CD4-positive, alpha-beta memory T cell (primary cell): ENCODE results near the gene RHOXF2. TPM values are rescaled to one million over a fixed set of nuclear protein-coding genes. Genes with fewer than 3 reads are reported as not detected.
A peak's percentile ranks its signal among the peaks of the same experiment; 100 is the strongest.

Source experiments
- CTCF ChIA-PET: fragments of 350-600 bp; sonication (Branson Sonifier 250); formaldehyde crosslinking; loops from one replicate; lab custom pipeline; 2021; ENCODE audit warnings: inconsistent platforms; ENCODE audit not compliant: partially characterized antibody; lab: Charles Lee
- POLR2A ChIA-PET: fragments of 350-600 bp; sonication (Branson Sonifier 250); formaldehyde crosslinking; loops from one replicate; lab custom pipeline; 2021; ENCODE audit not compliant: partially characterized antibody; lab: Charles Lee
- DNase-seq, 5 donors: peaks; one replicate each; pipeline versions ENCODE4 v3.0.0 to v3.0.0-alpha.2; 2020 to 2022; ENCODE audit warnings: mixed read lengths in 1 of 5
- H3K27ac ChIP-seq: one replicate; pipeline ENCODE4 v1.7.0; 2013; ENCODE audit warnings: low read depth, low read length
- H3K27me3 ChIP-seq: 2 replicates; pipeline ENCODE4 v1.7.0; 2013; ENCODE audit warnings: mild to moderate bottlenecking, low read length, moderate library complexity; ENCODE audit not compliant: insufficient read depth
- H3K36me3 ChIP-seq: 2 replicates; pipeline ENCODE4 v1.7.0; 2013; ENCODE audit warnings: mild to moderate bottlenecking, low read length, moderate library complexity; ENCODE audit not compliant: insufficient read depth
- H3K4me1 ChIP-seq: 2 replicates; pipeline ENCODE4 v1.7.0; 2013; ENCODE audit warnings: mild to moderate bottlenecking, low read length, moderate library complexity; ENCODE audit not compliant: insufficient read depth
- H3K4me3 ChIP-seq, 2 donors: one replicate each; pipeline ENCODE4 v1.7.0; 2013; ENCODE audit warnings: low read length in 2 of 2, mild to moderate bottlenecking in 1 of 2
- H3K9me3 ChIP-seq, 2 donors: one replicate each; pipeline ENCODE4 v1.7.0; 2013; ENCODE audit warnings: low read length in 2 of 2, control low read depth in 1 of 2; ENCODE audit not compliant: control insufficient read depth in 1 of 2
- H3K27ac Mint-ChIP-seq, 7 donors: one replicate each; pipeline ENCODE4 v1.8.0; 2020 to 2021; ENCODE audit warnings: mixed read lengths in 7 of 7, mild to moderate bottlenecking in 6 of 7, inconsistent platforms in 3 of 7, moderate library complexity in 3 of 7
- H3K27me3 Mint-ChIP-seq, 2 donors: one replicate each; pipeline ENCODE4 v1.8.0; 2020 to 2021; ENCODE audit warnings: mixed read lengths in 2 of 2
- H3K36me3 Mint-ChIP-seq, 2 donors: one replicate each; pipeline ENCODE4 v1.8.0; 2020 to 2021; ENCODE audit warnings: mixed read lengths in 2 of 2, inconsistent platforms in 1 of 2, mild to moderate bottlenecking in 1 of 2
- H3K4me1 Mint-ChIP-seq, 4 donors: one replicate each; pipeline ENCODE4 v1.8.0; 2020 to 2021; ENCODE audit warnings: mixed read lengths in 4 of 4, mild to moderate bottlenecking in 1 of 4
- H3K4me3 Mint-ChIP-seq, 8 donors: one replicate each; pipeline ENCODE4 v1.8.0; 2020 to 2021; ENCODE audit warnings: mixed read lengths in 8 of 8, mild to moderate bottlenecking in 7 of 8, moderate library complexity in 6 of 8, inconsistent platforms in 3 of 8
- H3K9me3 Mint-ChIP-seq, 8 donors: one replicate each; pipeline ENCODE4 v1.8.0; 2020 to 2021; ENCODE audit warnings: mixed read lengths in 8 of 8, mild to moderate bottlenecking in 5 of 8, inconsistent platforms in 3 of 8, moderate library complexity in 1 of 8
- intact Hi-C: fragments of 100-400 bp; cut with micrococcal nuclease; formaldehyde crosslinking; loops from one replicate; pipeline ENCODE4 v1.15.1; 2023
- polyA plus RNA-seq, 2 donors: library from polyadenylated mRNA; unstranded; fragments of 300-500 nt; fragmentation: Illumina TruSeq; gene quantifications; one replicate each; pipeline ENCODE4 v1.2.3, GENCODE V29; 2021
- total RNA-seq, 2 experiments: library from RNA; stranded (reverse); gene quantifications; one replicate each; pipeline ENCODE4 v1.2.3, GENCODE V29; 2021

RHOXF2 gene
- total and polyA plus RNA-seq, 4 experiments from 2014 or later = 0.16 TPM; not detected in 3

DNA sequence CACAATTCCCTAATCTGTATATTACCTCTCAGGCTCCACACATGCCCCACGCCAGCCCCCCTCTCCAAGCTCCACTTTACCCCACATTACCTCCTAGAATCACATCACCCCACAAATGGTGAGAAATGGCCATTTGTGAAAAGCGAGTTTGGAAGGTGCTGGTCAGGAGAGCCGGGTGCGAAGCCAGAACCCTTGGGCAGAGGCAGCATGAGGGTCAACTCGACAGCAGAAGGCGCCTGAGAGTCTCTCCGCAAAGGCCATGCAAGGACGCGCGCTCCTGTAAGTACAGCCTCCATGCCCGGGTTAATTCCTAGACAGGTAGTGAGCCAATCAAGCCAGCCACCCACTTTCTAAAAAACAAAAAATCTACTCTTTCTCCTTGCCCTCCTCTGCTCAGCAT, 42.4 kb downstream of the RHOXF2 start:
- Histone ChIP-seq H3K27ac (no peak overlapping the region), H3K4me1 (no peaks in the 10 kb centered on the region), H3K9me3 (no peaks in the 10 kb centered on the region), H3K27me3 (no peaks in the 10 kb centered on the region), H3K36me3 (no peaks in the 10 kb centered on the region), H3K4me3 (no peak overlapping the region)
- Mint-ChIP-seq H3K4me1 (peaks cover 0 to 6% (median 3%) of the 10 kb centered on the region in 4 donors), H3K9me3 (no peaks in the 10 kb centered on the region), H3K27me3 (no peaks in the 10 kb centered on the region), H3K27ac (no peak overlapping the region), H3K4me3 (no peak overlapping the region), H3K36me3 (peaks cover 0 to 1% of the 10 kb centered on the region in 2 donors)
- CTCF ChIA-PET = interaction anchor here (1.0 kb wide), 1 partner anchor 14 kb away, joined by 3 read pairs; no protein-coding TSS in a partner anchor
- intact Hi-C loops = no loop called here
- POLR2A ChIA-PET = no interaction called here
- no peak for DNase-seq

DNA sequence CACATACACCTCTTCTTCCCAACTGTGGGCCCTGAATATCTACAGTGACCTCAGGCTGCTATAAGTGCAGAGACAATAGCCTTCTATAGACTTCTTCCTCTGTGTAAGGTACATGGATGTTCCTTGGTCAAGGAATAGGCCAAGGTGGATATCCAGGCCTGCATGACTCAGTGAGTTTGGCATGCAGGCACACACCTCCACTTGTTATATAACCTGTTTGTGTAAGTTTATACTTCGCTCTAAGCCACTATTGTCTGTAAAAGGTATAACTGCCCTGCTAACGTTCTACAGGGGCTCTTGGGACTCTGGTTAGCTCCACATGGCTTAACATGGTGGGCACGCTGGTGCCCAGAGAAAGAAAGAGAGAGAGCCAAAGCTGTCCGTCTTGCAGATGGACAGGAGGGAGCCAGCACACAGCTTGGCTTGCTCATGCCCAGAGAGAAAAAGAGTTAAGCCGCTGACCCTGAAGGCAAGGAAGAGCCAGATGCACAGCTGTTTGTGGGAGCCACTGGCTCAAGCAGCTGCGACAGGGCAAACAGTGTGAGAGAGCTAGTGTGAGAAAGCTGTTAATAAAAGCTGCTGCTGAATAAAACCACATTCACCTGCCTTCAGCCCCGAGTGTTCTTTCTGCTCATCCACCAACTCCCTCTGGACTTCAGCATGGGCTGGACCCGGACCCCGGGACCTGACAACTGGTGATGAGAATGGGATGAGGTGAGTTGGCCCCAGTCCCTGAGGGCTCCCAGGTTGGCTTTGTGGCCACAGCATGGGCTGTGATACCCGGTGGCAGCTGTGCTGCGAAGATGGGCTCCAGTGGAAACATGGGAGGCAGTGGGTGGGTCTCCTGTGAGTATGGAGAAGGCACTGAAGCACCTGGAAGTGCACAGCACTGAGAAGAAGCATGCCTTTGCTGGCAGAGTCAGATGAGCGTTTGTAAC, 47.7 kb downstream of the RHOXF2 start:
- POLR2A ChIA-PET = no interaction called here
- Mint-ChIP-seq H3K27me3 (no peaks in the 10 kb centered on the region), H3K9me3 (peaks cover 0 to 1% (median 0%) of the 10 kb centered on the region in 8 donors), H3K4me1 (no peaks in the 10 kb centered on the region), H3K4me3 (no peak overlapping the region), H3K36me3 (peaks cover 2 to 4% of the 10 kb centered on the region in 2 donors), H3K27ac (no peak overlapping the region)
- no peaks in the 10 kb centered on the region for H3K4me1 ChIP-seq
- no peaks in the 10 kb centered on the region for H3K27me3 ChIP-seq
- H3K4me3 ChIP-seq = no peak overlapping the region
- H3K27ac ChIP-seq = no peak overlapping the region
- no peaks in the 10 kb centered on the region for H3K9me3 ChIP-seq
- intact Hi-C loops = no loop called here
- CTCF ChIA-PET = interaction anchor here (4.4 kb wide), 1 partner anchor 8 kb away, joined by 16 read pairs; no protein-coding TSS in a partner anchor
- DNase-seq = no peak
- no peaks in the 10 kb centered on the region for H3K36me3 ChIP-seq

DNA sequence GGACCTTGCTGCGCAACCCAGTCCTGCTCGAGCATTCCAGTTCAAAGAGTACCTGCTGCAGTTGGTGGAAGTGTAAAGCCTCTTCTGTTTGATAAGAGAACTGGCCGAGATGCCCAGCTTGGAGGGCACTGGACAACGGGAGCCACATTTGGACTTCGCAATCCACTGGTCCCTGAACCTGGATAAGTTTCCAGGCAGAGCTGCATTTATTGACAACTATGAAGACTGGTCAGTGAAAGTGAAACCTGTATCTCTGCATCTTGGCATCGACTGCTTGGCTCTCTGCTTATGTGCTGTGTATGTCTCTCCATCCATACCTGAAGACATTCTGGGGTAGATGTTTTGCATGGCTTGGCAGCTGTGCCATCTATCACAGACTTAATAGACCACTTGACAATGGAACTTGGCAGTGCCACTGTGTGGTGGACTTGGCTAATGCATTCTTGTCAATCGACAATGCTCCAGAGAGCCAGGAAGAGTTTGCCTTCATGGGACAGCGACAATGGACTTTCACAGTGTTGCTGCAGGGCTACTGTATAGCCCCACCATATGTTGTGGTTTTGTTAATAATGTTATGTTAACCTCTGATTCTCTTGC, 48.7 kb downstream of the RHOXF2 start:
- H3K27me3 Mint-ChIP-seq = no peaks in the 10 kb centered on the region
- Histone ChIP-seq H3K4me3 (no peak overlapping the region), H3K27ac (no peak overlapping the region), H3K36me3 (no peaks in the 10 kb centered on the region), H3K27me3 (no peaks in the 10 kb centered on the region), H3K4me1 (no peaks in the 10 kb centered on the region), H3K9me3 (no peaks in the 10 kb centered on the region)
- H3K4me3 Mint-ChIP-seq = no peak overlapping the region
- H3K27ac Mint-ChIP-seq = peak overlapping the region in 1 of 7 donors; percentile 31
- no peak for DNase-seq
- CTCF ChIA-PET = no interaction called here
- no peaks in the 10 kb centered on the region for H3K4me1 Mint-ChIP-seq
- H3K36me3 Mint-ChIP-seq = peaks cover 2 to 4% of the 10 kb centered on the region in 2 donors
- H3K9me3 Mint-ChIP-seq = peaks cover 0 to 1% (median 0%) of the 10 kb centered on the region in 8 donors
- intact Hi-C loops = no loop called here
- POLR2A ChIA-PET = no interaction called here

DNA sequence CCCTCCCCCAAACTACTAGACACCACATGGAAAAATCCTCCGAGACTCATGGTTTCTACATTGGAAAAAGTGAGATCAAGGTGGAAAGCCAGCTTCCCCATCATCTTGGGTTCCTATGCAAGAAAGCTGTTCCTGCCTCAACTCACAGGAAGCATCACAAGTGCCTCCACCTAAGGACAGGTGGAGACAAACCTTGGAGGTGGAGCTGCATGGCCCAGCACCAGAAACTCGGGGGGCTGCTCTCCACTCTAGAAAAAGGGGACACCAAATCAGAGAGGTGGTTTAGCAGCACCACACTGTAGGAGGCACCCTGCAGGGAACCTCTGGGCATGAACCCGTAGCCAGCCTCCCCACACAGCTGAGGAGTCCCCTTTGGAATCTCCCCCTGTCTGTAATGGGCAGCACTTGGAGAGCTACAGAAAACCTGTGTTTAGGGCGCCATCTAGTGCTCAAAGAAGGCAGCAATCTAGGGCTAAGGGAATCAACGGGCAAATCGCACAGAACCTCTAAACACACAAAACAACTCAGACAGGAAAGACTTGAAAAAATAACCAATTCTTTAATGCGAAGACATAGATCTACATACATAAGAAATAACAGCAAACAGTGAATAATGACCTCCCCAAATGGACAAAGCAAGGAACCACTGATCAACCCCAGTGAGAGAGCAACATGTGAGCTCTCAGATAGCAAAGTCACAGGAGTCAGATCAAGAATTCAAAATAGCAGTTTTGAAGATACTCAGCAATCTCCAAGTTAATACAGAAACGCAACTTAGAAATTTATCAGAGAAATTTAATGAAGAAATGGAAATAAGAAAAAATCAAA, 55.2 kb downstream of the RHOXF2 start:
- Histone ChIP-seq H3K36me3 (no peaks in the 10 kb centered on the region), H3K4me1 (no peaks in the 10 kb centered on the region), H3K4me3 (no peak overlapping the region), H3K27ac (no peak overlapping the region), H3K27me3 (no peaks in the 10 kb centered on the region), H3K9me3 (no peaks in the 10 kb centered on the region)
- intact Hi-C loops = no loop called here
- no peak overlapping the region for H3K4me3 Mint-ChIP-seq
- CTCF ChIA-PET = interaction anchor here (0.6 to 3.0 kb wide), 14 partner anchors 9 to 340 kb away, joined by 3 to 20 read pairs (median 4); partner anchors contain the start of gene ZBTB33
- H3K36me3 Mint-ChIP-seq = peaks cover 0 to 2% of the 10 kb centered on the region in 2 donors
- POLR2A ChIA-PET = no interaction called here
- no peaks in the 10 kb centered on the region for H3K27me3 Mint-ChIP-seq
- peaks cover 3 to 7% (median 5%) of the 10 kb centered on the region in 4 donors for H3K4me1 Mint-ChIP-seq
- DNase-seq = peak; percentile 38 to 52 (median 44)
- H3K9me3 Mint-ChIP-seq = no peaks in the 10 kb centered on the region
- no peak overlapping the region for H3K27ac Mint-ChIP-seq

Other genes starting within 250 kb of the RHOXF2 start
- gene NKAP, start 214.9 kb upstream of the RHOXF2 start, total RNA-seq = 10 to 100 TPM; 15.1 to 15.9 TPM
- gene NKAP, start 214.9 kb upstream of the RHOXF2 start, polyA plus RNA-seq = 1 to 10 TPM; 1.4 to 5.1 TPM
- gene RHOXF2B, start 80.9 kb upstream of the RHOXF2 start, total RNA-seq = not detected
- gene RHOXF2B, start 80.9 kb upstream of the RHOXF2 start, polyA plus RNA-seq = under 1 TPM in 1 of 2 donors, not detected in 1; 0.08 TPM
- gene RHOXF1, start 42.7 kb upstream of the RHOXF2 start, total RNA-seq = 1 to 10 TPM; 1.7 to 2.1 TPM
- gene RHOXF1, start 42.7 kb upstream of the RHOXF2 start, polyA plus RNA-seq = under 1 TPM in 1 of 2 donors, not detected in 1; 0.30 TPM
- gene ZBTB33, start 92.2 kb downstream of the RHOXF2 start, total RNA-seq = 10 to 100 TPM; 33.5 to 34.6 TPM
- 10 to 100 TPM in 1 of 2 donors, 1 to 10 TPM in 1; 9.5 to 19.7 TPM for gene ZBTB33, start 92.2 kb downstream of the RHOXF2 start, polyA plus RNA-seq
- gene TMEM255A, start 152.8 kb downstream of the RHOXF2 start, total RNA-seq = 1 to 10 TPM in 1 of 2 experiments, under 1 TPM in 1; 0.76 to 1.1 TPM
- gene TMEM255A, start 152.8 kb downstream of the RHOXF2 start, polyA plus RNA-seq = under 1 TPM; 0.27 to 0.80 TPM
- gene ATP1B4, start 203.5 kb downstream of the RHOXF2 start, total RNA-seq = not detected
- gene ATP1B4, start 203.5 kb downstream of the RHOXF2 start, polyA plus RNA-seq = not detected